ENCODE measurements around the gene SNX11. TPM values are rescaled to one million over a fixed set of nuclear protein-coding genes. Genes with fewer than 3 reads are reported as not detected.
A peak's percentile ranks its signal among the peaks of the same experiment; 100 is the strongest.

Gene SNX11
- total RNA-seq, 1 experiment from 2014 or later: 26.8 TPM

- Histone ChIP-seq H3K9ac (ENCODE audit: low read length) (no peak overlapping the region), H3K9me2 (ENCODE audit: insufficient read depth) (no peaks in the 10 kb centered on the region), H3K27ac (ENCODE audit: low read depth, low read length) (no peak overlapping the region), H3K4me3 (replicated peaks in 1 of 2; ENCODE audit: low read depth in 1 of 2, low read length in 2 of 2) (no peak overlapping the region), H3K4me2 (ENCODE audit: low read length) (no peak overlapping the region), H3K36me3 (ENCODE audit: control insufficient read depth in 1 of 2, insufficient read depth in 2 of 2, low read length in 2 of 2) (no peaks in the 10 kb centered on the region), H3K9me3 (ENCODE audit: control insufficient read depth in 1 of 2, insufficient read depth in 1 of 2, low read depth in 1 of 2, low read length in 2 of 2) (no peaks in the 10 kb centered on the region), H2AFZ (ENCODE audit: low read depth, low read length, poor library complexity, severe bottlenecking) (no peak overlapping the region), H3K79me2 (ENCODE audit: insufficient read depth, low read length) (peaks cover 92% of the 10 kb centered on the region), H4K20me1 (ENCODE audit: insufficient read depth) (peaks cover 7% of the 10 kb centered on the region; the same call in 1 of the 2 replicates), H3K27me3 (ENCODE audit: insufficient read depth, low read length) (no peaks in the 10 kb centered on the region), H3K4me1 (ENCODE audit: control insufficient read depth in 1 of 2, insufficient read depth in 2 of 2, low read length in 2 of 2) (peaks cover 3 to 7% of the 10 kb centered on the region in 2 experiments; a peak in 2 of 4 replicates)
- TF ChIP-seq YY1 (IDR thresholded peaks at IDR 0.05; ENCODE audit: extremely low read depth, insufficient replicate concordance, low read depth, low read length) (no peak), CEBPB (IDR thresholded peaks at IDR 0.05; ENCODE audit: low read depth) (no peak), POLR2AphosphoS5 (IDR thresholded peaks at IDR 0.05; ENCODE audit: low read depth, low read length) (no peak), FOSL1 (IDR thresholded peaks at IDR 0.05; ENCODE audit: low read depth) (no peak), ELF1 (IDR thresholded peaks at IDR 0.05; ENCODE audit: borderline replicate concordance, low read depth) (no peak), REST (IDR thresholded peaks at IDR 0.05; ENCODE audit: low read depth) (no peak), POLR2A (IDR thresholded peaks at IDR 0.05; ENCODE audit: borderline replicate concordance, extremely low read depth, insufficient read depth, insufficient read length) (no peak), ZFX (IDR thresholded peaks at IDR 0.05) (no peak), EZH2 (IDR thresholded peaks at IDR 0.05) (no peak), SRF (IDR thresholded peaks at IDR 0.05; ENCODE audit: low read depth) (no peak), ATF3 (IDR thresholded peaks at IDR 0.05) (no peak), SP1 (IDR thresholded peaks at IDR 0.05; ENCODE audit: low read depth) (no peak), RAD21 (IDR thresholded peaks at IDR 0.05; ENCODE audit: low read depth) (no peak), CBX3 (IDR thresholded peaks at IDR 0.05; ENCODE audit: low read depth) (no peak), ZNF274 (IDR thresholded peaks at IDR 0.05; ENCODE audit: low read depth, low read length) (no peak), CTCF (IDR thresholded peaks at IDR 0.05 in 2 of 3, conservative IDR thresholded peaks at IDR 0.05 in 1 of 3; ENCODE audit: borderline replicate concordance in 1 of 3, insufficient read depth in 1 of 3, low read depth in 2 of 3, low read length in 2 of 3) (no peak), EGR1 (IDR thresholded peaks at IDR 0.05; ENCODE audit: low read depth) (no peak), MAX (IDR thresholded peaks at IDR 0.05) (no peak), EZH2phosphoT487 (IDR thresholded peaks at IDR 0.05; ENCODE audit: borderline replicate concordance) (no peak), SIN3A (IDR thresholded peaks at IDR 0.05; ENCODE audit: low read depth) (no peak)
- CTCF ChIA-PET: interaction anchor here (1.4 kb wide), 1 partner anchor 9 kb away, joined by 3 read pairs; no protein-coding TSS in a partner anchor
- RAD21 ChIA-PET (ENCODE audit: low non-redundant PET in 1 of 2, low total read pairs in 2 of 2, uncharacterized antibody in 2 of 2, unreplicated experiment in 2 of 2): no interaction called here
- ATAC-seq (no peak), DNase-seq (ENCODE audit: low read depth, low spot score) (no peak)
- intact Hi-C loops (cut with micrococcal nuclease): no loop called here
- BruUV-seq (replicated peaks): TSS peak; percentile 36
- POLR2A ChIA-PET: interaction anchor here (2.4 kb wide), 1 partner anchor 36 kb away, joined by 9 read pairs; the partner anchor contains the start of gene NFE2L1
Observed at GRCh38 chr17:48084932-48085331, 22.6 kb upstream of the SNX11 start.
